Hepatocyte (in vitro differentiated cells): ENCODE data around the gene PI4KA. TPM values are rescaled to one million over a fixed set of nuclear protein-coding genes. Genes with fewer than 3 reads are reported as not detected.

Source experiments
- DNase-seq: peaks from one replicate; pipeline ENCODE4 v3.0.0-alpha.2; 2016; ENCODE audit warnings: low spot score
- H2AFZ ChIP-seq: fragments of 200-600 bp; sonication (generic); 2 replicates; pipeline ENCODE4 v1.6.0; 2016; ENCODE audit warnings: antibody characterized with exemption, mild to moderate bottlenecking
- H3K27ac ChIP-seq: fragments of 200-600 bp; sonication (generic); 2 replicates; pipeline ENCODE4 v1.5.1; 2016; ENCODE audit warnings: mild to moderate bottlenecking
- H3K27me3 ChIP-seq: fragments of 200-600 bp; sonication (generic); 2 replicates; pipeline ENCODE4 v1.6.1; 2016
- H3K36me3 ChIP-seq: fragments of 200-600 bp; sonication (generic); replicated peaks from 2 replicates; pipeline ENCODE4 v1.5.1; 2016; ENCODE audit warnings: low read depth; ENCODE audit not compliant: insufficient read depth
- H3K4me1 ChIP-seq: fragments of 200-600 bp; sonication (generic); 2 replicates; pipeline ENCODE4 v1.5.1; 2016; ENCODE audit warnings: mild to moderate bottlenecking, moderate library complexity; ENCODE audit not compliant: insufficient read depth
- H3K4me2 ChIP-seq: fragments of 200-600 bp; sonication (generic); 2 replicates; pipeline ENCODE4 v1.6.0; 2016
- H3K4me3 ChIP-seq: fragments of 200-600 bp; sonication (generic); 2 replicates; pipeline ENCODE4 v1.5.1; 2016; ENCODE audit warnings: mild to moderate bottlenecking
- H3K79me2 ChIP-seq: fragments of 200-600 bp; sonication (generic); 2 replicates; pipeline ENCODE4 v1.6.0; 2017; ENCODE audit warnings: mild to moderate bottlenecking
- H3K9me2 ChIP-seq: fragments of 200-600 bp; sonication (generic); replicated peaks from 2 replicates; pipeline ENCODE4 v1.6.0; 2017; ENCODE audit warnings: mild to moderate bottlenecking; ENCODE audit not compliant: insufficient read depth
- H3K9me3 ChIP-seq: fragments of 200-600 bp; sonication (generic); 2 replicates; pipeline ENCODE4 v1.5.1; 2016; ENCODE audit warnings: low read depth, mild to moderate bottlenecking
- H4K20me1 ChIP-seq: fragments of 200-600 bp; sonication (generic); 2 replicates; pipeline ENCODE4 v1.6.0; 2016; ENCODE audit warnings: mild to moderate bottlenecking; ENCODE audit not compliant: insufficient read depth, poor library complexity, severe bottlenecking
- CTCF ChIP-seq: fragments of 200-600 bp; sonication (generic); IDR thresholded peaks from 2 replicates; pipeline ENCODE4 v1.5.1; 2016; ENCODE audit warnings: antibody characterized with exemption, mild to moderate bottlenecking; ENCODE audit not compliant: poor library complexity
- EZH2 ChIP-seq: fragments of 200-600 bp; sonication (generic); IDR thresholded peaks from 2 replicates; pipeline ENCODE4 v1.6.1; 2016; ENCODE audit warnings: antibody characterized with exemption, mild to moderate bottlenecking, borderline replicate concordance
- EZH2phosphoT487 ChIP-seq: fragments of 200-600 bp; sonication (generic); IDR thresholded peaks from one replicate; pipeline ENCODE4 v1.6.1; 2018; ENCODE audit warnings: antibody characterized with exemption, mild to moderate bottlenecking, low read depth, moderate library complexity; ENCODE audit not compliant: unreplicated experiment, severe bottlenecking
- WGBS: methylation state at CpG from one replicate; pipeline ENCODE4 v1.1.6; 2016; ENCODE audit warnings: low lambda C conversion rate; ENCODE audit errors: missing lambda C conversion rate; 5-methylcytosine and 5-hydroxymethylcytosine counted together
- polyA plus RNA-seq: library from polyadenylated mRNA; unstranded; fragments of >200 nt; fragmentation: Nextera tagmentation; extraction: Ambion mirVana; gene quantifications from 2 replicates; pipeline ENCODE4 v1.2.1, GENCODE V29; 2016
- total RNA-seq: library from RNA; depleted of rRNA; stranded (reverse); fragments of >200 nt; gene quantifications from 2 replicates; pipeline ENCODE4 v1.2.3, GENCODE V29; 2014

Gene PI4KA
- total and polyA plus RNA-seq, 2 experiments from 2014 or later = 59.1 to 75.7 TPM

DNA sequence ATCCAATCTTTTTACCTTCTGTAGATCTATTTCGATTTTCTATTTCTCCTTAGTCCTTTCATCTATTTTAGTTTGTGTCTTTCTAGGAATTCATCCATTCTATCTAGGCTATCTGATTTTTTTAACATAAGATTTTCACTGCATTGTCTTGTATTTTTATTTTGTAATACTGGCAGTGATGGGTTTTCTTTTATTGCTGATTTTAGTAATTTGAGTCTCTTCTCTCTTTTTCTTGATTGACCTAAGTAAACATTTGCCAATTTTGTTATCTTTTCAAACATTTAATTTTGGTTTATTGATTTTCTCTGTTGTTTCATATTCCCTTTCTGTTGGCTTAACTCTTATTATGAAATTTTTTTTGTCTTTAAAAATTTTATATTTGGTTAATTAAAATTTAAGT, 192.1 kb downstream of the PI4KA start:
- H3K4me2 ChIP-seq = no peak overlapping the region
- 90% methylated on average over 1 of the region's 1 CpG for WGBS
- DNase-seq = no peak
- H3K36me3 ChIP-seq = no peaks in the 10 kb centered on the region
- H3K4me3 ChIP-seq = no peak overlapping the region
- no peaks in the 10 kb centered on the region for H3K27me3 ChIP-seq
- no peak for TF ChIP-seq CTCF
- TF ChIP-seq EZH2 = no peak
- TF ChIP-seq EZH2phosphoT487 = no peak
- H2AFZ ChIP-seq = no peak overlapping the region
- H3K4me1 ChIP-seq = no peaks in the 10 kb centered on the region
- no peaks in the 10 kb centered on the region for H3K79me2 ChIP-seq
- no peaks in the 10 kb centered on the region for H3K9me3 ChIP-seq
- no peaks in the 10 kb centered on the region for H4K20me1 ChIP-seq
- H3K27ac ChIP-seq = no peak overlapping the region
- no peaks in the 10 kb centered on the region for H3K9me2 ChIP-seq

GRCh38 chr22:20664594-20664959, 194.0 kb downstream of the PI4KA start:
- Histone ChIP-seq H3K36me3 (no peaks in the 10 kb centered on the region), H3K79me2 (no peaks in the 10 kb centered on the region), H2AFZ (no peak overlapping the region)

DNA sequence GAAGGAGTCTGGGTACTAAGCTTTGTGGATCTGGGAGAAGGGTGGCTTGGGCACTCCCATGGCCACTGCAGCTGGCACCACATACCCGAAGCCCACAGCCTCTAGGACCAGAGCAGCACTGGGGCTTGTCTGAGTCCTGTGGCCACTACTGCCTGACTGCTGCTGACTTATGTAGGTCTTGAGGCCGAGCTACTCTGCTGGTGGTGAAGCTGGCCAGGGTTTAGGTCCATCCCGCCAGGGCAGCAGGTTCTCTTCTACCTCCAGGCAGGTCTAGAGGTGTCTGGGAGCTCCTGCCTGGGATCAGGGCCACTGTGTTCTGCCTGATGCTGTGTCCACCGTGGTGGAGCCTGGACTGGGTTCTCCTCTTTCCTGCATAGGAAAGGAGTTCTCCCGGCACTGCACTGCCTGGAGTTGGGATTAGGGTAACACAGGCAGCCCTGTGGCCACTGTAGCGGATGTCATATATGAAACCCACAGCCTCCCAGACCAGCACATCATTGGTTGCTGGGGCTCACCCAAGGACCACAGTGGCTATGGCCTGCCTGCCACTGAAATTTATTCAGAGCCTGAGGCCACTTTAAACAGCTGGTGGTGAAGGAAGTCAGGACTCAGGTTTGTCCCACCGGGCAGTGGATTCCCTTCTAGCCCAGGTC, 194.5 kb downstream of the PI4KA start:
- Histone ChIP-seq H3K4me3 (no peak overlapping the region), H3K4me2 (no peak overlapping the region), H3K9me3 (no peaks in the 10 kb centered on the region), H4K20me1 (no peaks in the 10 kb centered on the region), H2AFZ (no peak overlapping the region), H3K27ac (no peak overlapping the region), H3K9me2 (no peaks in the 10 kb centered on the region), H3K36me3 (no peaks in the 10 kb centered on the region), H3K4me1 (no peaks in the 10 kb centered on the region), H3K27me3 (peaks cover 7% of the 10 kb centered on the region), H3K79me2 (no peaks in the 10 kb centered on the region)
- no peak for TF ChIP-seq EZH2
- no peak for TF ChIP-seq CTCF
- no peak for TF ChIP-seq EZH2phosphoT487
- no peak for DNase-seq
- 88% methylated on average over 7 of the region's 7 CpGs for WGBS

More at GRCh38 chr22:20664594-20664959, 194.0 kb downstream of the PI4KA start:
- Histone ChIP-seq H3K4me3 (no peak overlapping the region), H3K4me2 (no peak overlapping the region), H4K20me1 (no peaks in the 10 kb centered on the region), H3K9me2 (no peaks in the 10 kb centered on the region), H3K27ac (no peak overlapping the region), H3K27me3 (peaks cover 2% of the 10 kb centered on the region), H3K9me3 (no peaks in the 10 kb centered on the region), H3K4me1 (no peaks in the 10 kb centered on the region)
- WGBS = 92% methylated on average over 1 of the region's 1 CpG
- no peak for DNase-seq
- no peak for TF ChIP-seq CTCF
- TF ChIP-seq EZH2 = no peak
- no peak for TF ChIP-seq EZH2phosphoT487
